BJ (cell line): ENCODE data around the gene FIP1L1. TPM values are rescaled to one million over a fixed set of nuclear protein-coding genes. Genes with fewer than 3 reads are reported as not detected.

Experiments
- CTCF ChIA-PET: fragments of 350-600 bp; formaldehyde crosslinking; extraction: SDS; loops from one replicate; lab custom pipeline; 2021; ENCODE audit warnings: antibody characterized with exemption, inconsistent platforms; lab: Yijun Ruan, JAX
- POLR2A ChIA-PET: fragments of 300-600 bp; sonication (Branson Sonifier 250); formaldehyde crosslinking; extraction: SDS; loops from one replicate; lab custom pipeline; 2021; ENCODE audit warnings: antibody characterized with exemption; lab: Charles Lee
- DNase-seq: peaks from one replicate; pipeline ENCODE4 v3.0.0-alpha.2; 2011; ENCODE audit warnings: low read depth
- H3K27me3 ChIP-seq: 2 replicates; pipeline ENCODE4 v1.6.0; 2011; ENCODE audit warnings: low read length; ENCODE audit not compliant: control insufficient read depth, insufficient read depth
- H3K36me3 ChIP-seq: 2 replicates; pipeline ENCODE4 v1.5.1; 2011; ENCODE audit warnings: low read length; ENCODE audit not compliant: control insufficient read depth, insufficient read depth
- H3K4me3 ChIP-seq: 2 replicates; pipeline ENCODE4 v1.5.1; 2011; ENCODE audit warnings: low read depth, mild to moderate bottlenecking, control low read depth, low read length
- CTCF ChIP-seq: IDR thresholded peaks from 2 replicates; pipeline ENCODE4 v1.5.1; 2011; ENCODE audit warnings: low read depth, mild to moderate bottlenecking, control low read depth, inconsistent platforms, low read length, moderate library complexity; ENCODE audit not compliant: insufficient read depth
- polyA plus RNA-seq: library from polyadenylated mRNA; depleted of rRNA; stranded (reverse); fragments of >200 nt; gene quantifications from 2 replicates; pipeline ENCODE4 v1.2.3, GENCODE V29; 2011

Gene FIP1L1
- polyA plus RNA-seq, 1 experiment: 14.2 TPM

GRCh38 chr4:53489279-53489889, 111.9 kb downstream of the FIP1L1 start:
- Histone ChIP-seq H3K27me3 (no peaks in the 10 kb centered on the region), H3K4me3 (no peak overlapping the region), H3K36me3 (no peaks in the 10 kb centered on the region)
- no peak for TF ChIP-seq CTCF
- ChIA-PET CTCF (interaction anchor here (0.7 to 1.9 kb wide), 5 partner anchors 9 to 740 kb away, joined by 3 to 10 read pairs (median 4); partner anchors contain the start of gene PDGFRA), POLR2A (no interaction called here)
- DNase-seq: no peak

GRCh38 chr4:53490161-53490956, 112.9 kb downstream of the FIP1L1 start:
- no peak for TF ChIP-seq CTCF
- CTCF ChIA-PET: interaction anchor here (0.6 to 1.9 kb wide), 15 partner anchors 11 to 744 kb away, joined by 3 to 10 read pairs (median 4); no protein-coding TSS in a partner anchor
- Histone ChIP-seq H3K27me3 (no peaks in the 10 kb centered on the region), H3K4me3 (no peak overlapping the region), H3K36me3 (no peaks in the 10 kb centered on the region)
- POLR2A ChIA-PET: interaction anchor here (0.6 kb wide), 1 partner anchor 115 kb away, joined by 5 read pairs; no protein-coding TSS in a partner anchor
- DNase-seq: no peak

GRCh38 chr4:53490965-53491622, 113.7 kb downstream of the FIP1L1 start:
- ChIA-PET CTCF (interaction anchor here (0.6 to 1.9 kb wide), 19 partner anchors 10 to 743 kb away, joined by 3 to 10 read pairs (median 4); no protein-coding TSS in a partner anchor), POLR2A (interaction anchor here (0.6 kb wide), 2 partner anchors 16 to 114 kb away, joined by 5 to 10 read pairs; no protein-coding TSS in a partner anchor)
- DNase-seq: peak; percentile 86
- H3K27me3 ChIP-seq: no peaks in the 10 kb centered on the region
- no peaks in the 10 kb centered on the region for H3K36me3 ChIP-seq
- TF ChIP-seq CTCF: peak; percentile 75
- no peak overlapping the region for H3K4me3 ChIP-seq

- Histone ChIP-seq H3K4me3 (no peak overlapping the region), H3K36me3 (no peaks in the 10 kb centered on the region), H3K27me3 (no peaks in the 10 kb centered on the region)
- no peak for DNase-seq
- TF ChIP-seq CTCF: no peak
- ChIA-PET CTCF (interaction anchor here (1.4 to 1.5 kb wide), 2 partner anchors 14 to 162 kb away, joined by 3 to 4 read pairs; no protein-coding TSS in a partner anchor), POLR2A (no interaction called here)
Observed at GRCh38 chr4:53494851-53495250, 117.4 kb downstream of the FIP1L1 start.
